HepG2 (cell line): ENCODE measurements around the gene RPL35A.

Source experiments
- AKAP8 ChIP-seq: sonication (generic); formaldehyde crosslinking; IDR thresholded peaks from 2 replicates; pipeline ENCODE4 v1.5.1; 2020; ENCODE audit warnings: mild to moderate bottlenecking, missing genetic modification reagents
- CTCF ChIP-seq: sonication (generic); formaldehyde crosslinking; IDR thresholded peaks from 2 replicates; pipeline ENCODE4 v1.5.0; 2020; ENCODE audit warnings: mild to moderate bottlenecking, missing genetic modification reagents, moderate library complexity
- DMTF1 ChIP-seq: sonication (generic); formaldehyde crosslinking; IDR thresholded peaks from 2 replicates; pipeline ENCODE4 v1.4.0; 2020; ENCODE audit warnings: mild to moderate bottlenecking, missing genetic modification reagents
- IRF1 ChIP-seq: sonication (generic); formaldehyde crosslinking; IDR thresholded peaks from 2 replicates; pipeline ENCODE4 v1.4.0; 2020; ENCODE audit warnings: low read depth, mild to moderate bottlenecking, missing genetic modification reagents
- NFRKB ChIP-seq: fragments of 450-650 bp; IDR thresholded peaks from 2 replicates; pipeline ENCODE4 v1.6.1; 2017
- TARDBP ChIP-seq: sonication (generic); formaldehyde crosslinking; IDR thresholded peaks from 2 replicates; pipeline ENCODE4 v1.8.0; 2022; ENCODE audit warnings: mild to moderate bottlenecking, missing genetic modification reagents
- TGIF2 ChIP-seq: IDR thresholded peaks from 2 replicates; pipeline ENCODE4 v1.6.1; 2016; ENCODE audit warnings: control low read depth, missing compliant biosample characterization
- ZBTB49 ChIP-seq: sonication (generic); formaldehyde crosslinking; IDR thresholded peaks from 2 replicates; pipeline ENCODE4 v1.4.0; 2020; ENCODE audit warnings: missing genetic modification reagents, borderline replicate concordance
- ZNF512B ChIP-seq: sonication (generic); formaldehyde crosslinking; IDR thresholded peaks from 2 replicates; pipeline ENCODE4 v1.5.1; 2020; ENCODE audit warnings: missing genetic modification reagents, mild to moderate bottlenecking, borderline replicate concordance
- ZNF629 ChIP-seq: sonication (generic); formaldehyde crosslinking; conservative IDR thresholded peaks from 2 replicates; pipeline ENCODE4 v1.5.0; 2020; ENCODE audit warnings: missing genetic modification reagents
- ZNF639 ChIP-seq: conservative IDR thresholded peaks from 2 replicates; pipeline ENCODE4 v1.6.1; 2018; ENCODE audit warnings: missing genetic modification reagents

- TF ChIP-seq ZNF629 (CRISPR knock-in tag) = no peak
- no peak for TF ChIP-seq ZNF512B (CRISPR knock-in tag)
- TF ChIP-seq DMTF1 = no peak
- TF ChIP-seq CTCF = no peak
- no peak for TF ChIP-seq ZNF639 (CRISPR knock-in tag)
- TF ChIP-seq AKAP8 (CRISPR knock-in tag) = no peak
- no peak for TF ChIP-seq TGIF2 (CRISPR knock-in tag)
- no peak for TF ChIP-seq ZBTB49
- TF ChIP-seq TARDBP (CRISPR knock-in tag) = no peak
- TF ChIP-seq NFRKB = no peak
- no peak for TF ChIP-seq IRF1 (CRISPR knock-in tag)
Measured at GRCh38 chr3:197953881-197954280, 3.9 kb downstream of the RPL35A start.
